Neuronal stem cell (in vitro differentiated cells): Measurements from ENCODE around the gene UCK2.

Source experiments
- DNase-seq: peaks from one replicate; pipeline ENCODE4 v3.0.0-alpha.2; 2013; ENCODE audit warnings: low spot score
- H2AFZ ChIP-seq: one replicate; pipeline ENCODE4 v1.6.1; 2013; ENCODE audit warnings: mild to moderate bottlenecking, low read length, inconsistent platforms
- H2AK5ac ChIP-seq: 2 replicates; pipeline ENCODE4 v1.6.1; 2013; ENCODE audit warnings: low read depth, mild to moderate bottlenecking, inconsistent platforms, low read length, moderate library complexity, mixed read lengths
- H2BK120ac ChIP-seq: 2 replicates; pipeline ENCODE4 v1.6.1; 2013; ENCODE audit warnings: low read depth, mild to moderate bottlenecking, inconsistent platforms, low read length, moderate library complexity, mixed read lengths
- H2BK12ac ChIP-seq: one replicate; pipeline ENCODE4 v1.6.1; 2013; ENCODE audit warnings: low read length, inconsistent platforms
- H2BK15ac ChIP-seq: 2 replicates; pipeline ENCODE4 v1.6.1; 2013; ENCODE audit warnings: mild to moderate bottlenecking, low read length, inconsistent platforms, mixed read lengths
- H2BK5ac ChIP-seq: one replicate; pipeline ENCODE4 v1.6.1; 2013; ENCODE audit warnings: inconsistent platforms, mild to moderate bottlenecking, low read length, moderate library complexity
- H3K14ac ChIP-seq: one replicate; pipeline ENCODE4 v1.6.1; 2013; ENCODE audit warnings: low read length, inconsistent platforms
- H3K18ac ChIP-seq: 2 replicates; pipeline ENCODE4 v1.6.1; 2013; ENCODE audit warnings: low read length, inconsistent platforms
- H3K23ac ChIP-seq: 2 replicates; pipeline ENCODE4 v1.6.1; 2013; ENCODE audit warnings: low read depth, mild to moderate bottlenecking, mixed read lengths, low read length, inconsistent platforms; ENCODE audit not compliant: poor library complexity
- H3K27ac ChIP-seq: replicated peaks from 3 replicates; pipeline ENCODE4 v1.5.1; 2013; ENCODE audit warnings: low read length, inconsistent platforms
- H3K27me3 ChIP-seq, 3 experiments: 2 replicates each; pipeline ENCODE4 v1.6.1; 2013; ENCODE audit warnings: low read length in 3 of 3, mild to moderate bottlenecking in 2 of 3, inconsistent platforms in 1 of 3, low read depth in 1 of 3, mixed read lengths in 1 of 3, moderate library complexity in 1 of 3; ENCODE audit not compliant: control insufficient read depth in 3 of 3, insufficient read depth in 3 of 3
- H3K36me3 ChIP-seq, 2 donors: replicated peaks in 1 of 2; 2 replicates each; pipeline ENCODE4 v1.6.1; 2013; ENCODE audit warnings: low read length in 2 of 2; ENCODE audit not compliant: control insufficient read depth in 2 of 2, insufficient read depth in 2 of 2
- H3K4ac ChIP-seq: 2 replicates; pipeline ENCODE4 v1.6.1; 2013; ENCODE audit warnings: inconsistent platforms, mild to moderate bottlenecking, low read length, moderate library complexity
- H3K4me1 ChIP-seq, 2 donors: 1 replicate in 1 of 2; 2 replicates in 1 of 2; pipeline ENCODE4 v1.6.1; 2013; ENCODE audit warnings: low read length in 2 of 2, low read depth in 1 of 2; ENCODE audit not compliant: control insufficient read depth in 2 of 2, insufficient read depth in 1 of 2
- H3K4me2 ChIP-seq: one replicate; pipeline ENCODE4 v1.6.1; 2013; ENCODE audit warnings: mild to moderate bottlenecking, low read length, inconsistent platforms; ENCODE audit not compliant: insufficient read depth, poor library complexity, severe bottlenecking
- H3K4me3 ChIP-seq, 2 donors: 2 replicates each; pipeline ENCODE4 v1.5.1; 2013; ENCODE audit warnings: low read length in 2 of 2, mild to moderate bottlenecking in 2 of 2, inconsistent platforms in 1 of 2, moderate library complexity in 1 of 2
- H3K79me1 ChIP-seq: one replicate; pipeline ENCODE4 v1.6.1; 2013; ENCODE audit warnings: low read depth, mild to moderate bottlenecking, inconsistent platforms, low read length, moderate library complexity
- H3K9ac ChIP-seq: one replicate; pipeline ENCODE4 v1.6.1; 2013; ENCODE audit warnings: mild to moderate bottlenecking, low read depth, low read length, inconsistent platforms; ENCODE audit not compliant: poor library complexity
- H3K9me3 ChIP-seq, 2 donors: replicated peaks in 1 of 2; 2 replicates each; pipeline versions ENCODE3 to v1.6.1; 2013; ENCODE audit warnings: low read length in 2 of 2, mild to moderate bottlenecking in 2 of 2, inconsistent platforms in 1 of 2, low read depth in 1 of 2, mixed read lengths in 1 of 2, moderate library complexity in 1 of 2; ENCODE audit not compliant: control insufficient read depth in 2 of 2, insufficient read depth in 1 of 2
- H4K8ac ChIP-seq: one replicate; pipeline ENCODE4 v1.6.1; 2013; ENCODE audit warnings: low read depth, mild to moderate bottlenecking, inconsistent platforms, low read length, moderate library complexity
- H4K91ac ChIP-seq: one replicate; pipeline ENCODE4 v1.6.1; 2013; ENCODE audit warnings: low read length, low read depth, mild to moderate bottlenecking, inconsistent platforms; ENCODE audit not compliant: poor library complexity
- WGBS, 2 donors: extraction: QIAGEN DNeasy Blood & Tissue Kit; methylation state at CpG; one replicate each; pipeline ENCODE4 v1.1.7; 2013; ENCODE audit warnings: missing lambda C conversion rate in 2 of 2, mixed read lengths in 1 of 2; ENCODE audit not compliant: insufficient read length in 2 of 2, insufficient replicate concordance in 1 of 2; ENCODE audit errors: extremely low coverage in 2 of 2; 5-methylcytosine and 5-hydroxymethylcytosine counted together

The UCK2 gene

GRCh38 chr1:165899461-165899941 is 72.1 kb downstream of the UCK2 start:
- no peak overlapping the region for H2AK5ac ChIP-seq
- no peak overlapping the region for H3K4me3 ChIP-seq
- no CpG with 5 or more reads among the region's 4 CpGs for WGBS, 2 donors
- no peaks in the 10 kb centered on the region for H3K27me3 ChIP-seq
- no peak overlapping the region for H4K91ac ChIP-seq
- H2AFZ ChIP-seq: no peak overlapping the region
- peaks cover 36 to 94% of the 10 kb centered on the region in 2 donors for H3K36me3 ChIP-seq
- H3K23ac ChIP-seq: no peak overlapping the region
- no peaks in the 10 kb centered on the region for H3K9me3 ChIP-seq
- no peak overlapping the region for H3K27ac ChIP-seq
- no peak overlapping the region for H2BK5ac ChIP-seq
- H2BK120ac ChIP-seq: no peak overlapping the region
- DNase-seq: no peak
- H3K4me1 ChIP-seq: no peaks in the 10 kb centered on the region
- H3K4me2 ChIP-seq: no peak overlapping the region
- H3K79me1 ChIP-seq: peaks cover 4% of the 10 kb centered on the region
- H4K8ac ChIP-seq: no peak overlapping the region
- H2BK12ac ChIP-seq: no peak overlapping the region
- no peak overlapping the region for H3K14ac ChIP-seq
- H3K4ac ChIP-seq: no peak overlapping the region
- no peak overlapping the region for H3K18ac ChIP-seq
- no peak overlapping the region for H2BK15ac ChIP-seq
- H3K9ac ChIP-seq: no peak overlapping the region

- Histone ChIP-seq H2AFZ (no peak overlapping the region), H3K4me1 (no peaks in the 10 kb centered on the region), H2BK120ac (no peak overlapping the region), H3K79me1 (peaks cover 4% of the 10 kb centered on the region), H2BK12ac (no peak overlapping the region), H3K4me2 (no peak overlapping the region), H2BK15ac (no peak overlapping the region), H3K36me3 (peaks cover 36 to 94% of the 10 kb centered on the region in 2 donors), H4K8ac (no peak overlapping the region), H3K23ac (no peak overlapping the region), H2AK5ac (no peak overlapping the region), H3K4me3 (no peak overlapping the region), H4K91ac (no peak overlapping the region), H3K18ac (no peak overlapping the region), H2BK5ac (no peak overlapping the region), H3K27ac (no peak overlapping the region), H3K14ac (no peak overlapping the region), H3K9me3 (no peaks in the 10 kb centered on the region), H3K9ac (no peak overlapping the region), H3K27me3 (no peaks in the 10 kb centered on the region), H3K4ac (no peak overlapping the region)
- no CpG with 5 or more reads among the region's 22 CpGs for WGBS, 2 donors
- no peak for DNase-seq
Measured at GRCh38 chr1:165900576-165901380, 73.4 kb downstream of the UCK2 start.

DNA sequence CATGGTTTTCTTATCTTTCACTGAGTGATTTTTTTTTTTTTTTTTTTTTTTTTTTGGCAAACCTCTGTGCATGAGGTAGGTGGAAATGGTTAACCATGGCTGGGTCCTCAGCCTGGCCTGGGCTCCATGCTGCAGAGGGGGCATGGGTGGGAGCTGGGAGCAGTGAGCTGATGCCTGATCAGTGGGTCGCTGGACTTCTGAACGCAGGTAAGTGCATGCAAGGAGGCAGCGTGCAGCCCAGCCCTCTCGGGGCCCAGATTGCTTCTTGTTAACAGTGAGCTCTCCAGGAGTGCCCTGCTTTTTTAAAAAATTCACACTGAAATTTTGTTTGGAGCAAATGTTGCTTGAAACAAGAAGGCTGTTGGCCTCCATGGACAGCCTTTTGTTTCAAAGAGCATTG is 75.2 kb downstream of the UCK2 start:
- H3K27me3 ChIP-seq: no peaks in the 10 kb centered on the region
- peaks cover 32 to 94% of the 10 kb centered on the region in 2 donors for H3K36me3 ChIP-seq
- H2BK5ac ChIP-seq: no peak overlapping the region
- H3K4me1 ChIP-seq: no peaks in the 10 kb centered on the region
- no peak overlapping the region for H4K91ac ChIP-seq
- no peak overlapping the region for H3K23ac ChIP-seq
- H3K9me3 ChIP-seq: no peaks in the 10 kb centered on the region
- DNase-seq: no peak
- no peak overlapping the region for H2BK15ac ChIP-seq
- no peak overlapping the region for H2AK5ac ChIP-seq
- H3K79me1 ChIP-seq: peaks cover 4% of the 10 kb centered on the region
- no peak overlapping the region for H3K18ac ChIP-seq
- no peak overlapping the region for H3K4me2 ChIP-seq
- no peak overlapping the region for H3K14ac ChIP-seq
- no CpG with 5 or more reads among the region's 4 CpGs for WGBS, 2 donors
- H4K8ac ChIP-seq: no peak overlapping the region
- H3K9ac ChIP-seq: no peak overlapping the region
- H3K27ac ChIP-seq: no peak overlapping the region
- H3K4me3 ChIP-seq: no peak overlapping the region
- H2BK120ac ChIP-seq: no peak overlapping the region
- H2AFZ ChIP-seq: no peak overlapping the region
- H3K4ac ChIP-seq: no peak overlapping the region
- H2BK12ac ChIP-seq: no peak overlapping the region

DNA sequence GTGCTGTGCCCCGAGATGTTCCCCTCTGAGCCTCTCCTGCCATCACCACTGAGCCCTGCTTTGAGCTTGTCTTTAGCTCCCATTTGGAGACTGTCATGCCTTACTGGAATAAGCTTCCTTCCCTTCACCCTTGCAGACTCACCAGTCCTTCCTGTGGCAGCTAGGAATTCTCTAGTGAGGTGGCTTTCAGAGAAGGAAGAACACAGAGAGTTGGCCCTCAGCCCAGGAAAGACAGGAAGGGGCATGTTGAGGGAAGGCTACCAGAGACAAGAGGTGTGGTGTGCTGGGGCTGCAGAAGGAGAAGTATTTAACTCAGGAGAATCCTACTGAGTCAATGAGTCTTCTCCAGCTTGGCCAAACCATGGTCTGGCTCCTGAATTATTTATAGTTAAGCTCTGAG is 76.3 kb downstream of the UCK2 start:
- no peak overlapping the region for H2AK5ac ChIP-seq
- no peak overlapping the region for H2BK12ac ChIP-seq
- H3K9me3 ChIP-seq: no peaks in the 10 kb centered on the region
- H3K4me3 ChIP-seq: no peak overlapping the region
- H3K23ac ChIP-seq: no peak overlapping the region
- no peak overlapping the region for H3K27ac ChIP-seq
- no peak overlapping the region for H3K4ac ChIP-seq
- H4K91ac ChIP-seq: no peak overlapping the region
- no peak overlapping the region for H3K4me2 ChIP-seq
- H3K18ac ChIP-seq: no peak overlapping the region
- no peak overlapping the region for H3K9ac ChIP-seq
- no peaks in the 10 kb centered on the region for H3K4me1 ChIP-seq
- no peak for DNase-seq
- no CpG with 5 or more reads among the region's 1 CpG for WGBS, 2 donors
- H2BK5ac ChIP-seq: no peak overlapping the region
- no peak overlapping the region for H2BK120ac ChIP-seq
- no peak overlapping the region for H2BK15ac ChIP-seq
- H4K8ac ChIP-seq: no peak overlapping the region
- no peaks in the 10 kb centered on the region for H3K27me3 ChIP-seq
- H2AFZ ChIP-seq: no peak overlapping the region
- H3K14ac ChIP-seq: no peak overlapping the region
- H3K36me3 ChIP-seq: peaks cover 39 to 94% of the 10 kb centered on the region in 2 donors
- peaks cover 4% of the 10 kb centered on the region for H3K79me1 ChIP-seq
